Left lung (tissue), 10 donors: ENCODE results near the gene KMT2C. TPM values are rescaled to one million over a fixed set of nuclear protein-coding genes. Genes with fewer than 3 reads are reported as not detected.
"Not testable (repeated sequence)": the region's sequence is repeated elsewhere in the genome, so short reads cannot be mapped to it uniquely, and the experiment has no call there.

Source experiments
- ATAC-seq: fragments of 200-7000 bp; cut with Tn5 transposase; one replicate; pipeline ENCODE4 v1.9.1; 2020; ENCODE audit warnings: moderate library complexity
- DNase-seq, 4 donors: peaks; one replicate each; pipeline ENCODE4 v3.0.0-alpha.2; 2013 to 2020
- H3K27ac ChIP-seq, 2 donors: fragments of 200-600 bp; sonication (generic) in 1 of 2; one replicate each; pipeline versions ENCODE4 v1.5.0 to v1.8.0; 2020 to 2021
- H3K27me3 ChIP-seq, 2 donors: fragments of 200-600 bp; sonication (generic) in 1 of 2; one replicate each; pipeline versions ENCODE4 v1.5.0 to v1.8.0; 2020 to 2021
- H3K36me3 ChIP-seq, 2 donors: fragments of 200-600 bp; sonication (generic) in 1 of 2; one replicate each; pipeline versions ENCODE4 v1.5.0 to v1.8.0; 2020 to 2021
- H3K4me1 ChIP-seq, 2 donors: fragments of 200-600 bp; one replicate each; pipeline ENCODE4 v1.8.0; 2021
- H3K4me3 ChIP-seq, 2 donors: fragments of 200-600 bp; sonication (generic) in 1 of 2; one replicate each; pipeline versions ENCODE4 v1.5.0 to v1.8.0; 2020 to 2021; ENCODE audit warnings: mild to moderate bottlenecking in 1 of 2
- H3K9me3 ChIP-seq, 2 donors: fragments of 200-600 bp; sonication (generic) in 1 of 2; one replicate each; pipeline versions ENCODE4 v1.5.0 to v1.8.0; 2020 to 2021
- CTCF ChIP-seq, 2 donors: fragments of 200-600 bp; sonication (generic) in 1 of 2; IDR thresholded peaks; one replicate each; pipeline versions ENCODE4 v1.5.0 to v1.8.0; 2021; ENCODE audit warnings: antibody characterized with exemption in 2 of 2
- intact Hi-C, 2 donors: fragments of 100-400 bp; cut with DNase I; formaldehyde crosslinking; loops; one replicate each; pipeline versions ENCODE4 v1.11.2 to v1.14.2; 2022
- polyA plus RNA-seq, 6 donors: library from polyadenylated mRNA; unstranded; fragments of 120-200 nt; gene quantifications; one replicate each; pipeline ENCODE4 v1.2.1, GENCODE V29; 2013; ENCODE audit not compliant: insufficient read length in 6 of 6
- total RNA-seq, 2 donors: library from RNA; stranded (reverse); fragmentation: NEBNext Ultra II Directional; extraction: Animal tissue kit (Norgen Biotek cat#: 25700); gene quantifications; one replicate each; pipeline ENCODE4 v1.2.1, GENCODE V29; 2021
- donor health status: DM: no; HTN: yes; CAD: no.
- donor health status: DM: no; HTN: no; CAD: no.

The KMT2C gene
- total and polyA plus RNA-seq, 8 donors = 36.4 to 91.4 (median 42.1) TPM

GRCh38 chr7:152411389-152411788, 24.4 kb downstream of the KMT2C start:
- DNase-seq (peak in 1 of 4 donors; percentile 12), ATAC-seq (no peak)
- no peak overlapping the region for H3K27ac ChIP-seq
- no peak for TF ChIP-seq CTCF (IDR thresholded peaks at IDR 0.05)
- no peak overlapping the region for H3K4me3 ChIP-seq
- no peaks in the 10 kb centered on the region for H3K4me1 ChIP-seq
- no peaks in the 10 kb centered on the region for H3K27me3 ChIP-seq
- intact Hi-C loops = no loop called here
- H3K36me3 ChIP-seq = no peaks in the 10 kb centered on the region
- peaks cover 0 to 3% of the 10 kb centered on the region in 2 donors for H3K9me3 ChIP-seq

- no peak overlapping the region for H3K4me3 ChIP-seq
- ATAC-seq (peak; percentile 6), DNase-seq (no peak)
- H3K36me3 ChIP-seq = no peaks in the 10 kb centered on the region
- H3K4me1 ChIP-seq = no peaks in the 10 kb centered on the region
- no peaks in the 10 kb centered on the region for H3K27me3 ChIP-seq
- H3K9me3 ChIP-seq = peaks cover 0 to 12% of the 10 kb centered on the region in 2 donors
- intact Hi-C loops = no loop called here
- no peak for TF ChIP-seq CTCF (IDR thresholded peaks at IDR 0.05)
- no peak overlapping the region for H3K27ac ChIP-seq
These were observed 29.3 kb downstream of the KMT2C start for GRCh38 chr7:152406491-152406890.

GRCh38 chr7:152406030-152406429, 29.8 kb downstream of the KMT2C start:
- H3K4me3 ChIP-seq, H3K36me3 ChIP-seq, ATAC-seq, DNase-seq, H3K27me3 ChIP-seq, H3K4me1 ChIP-seq, H3K27ac ChIP-seq, intact Hi-C loops: not testable (repeated sequence)
- peaks cover 0 to 12% of the 10 kb centered on the region in 2 donors for H3K9me3 ChIP-seq

GRCh38 chr7:152403726-152404125, 32.1 kb downstream of the KMT2C start:
- Histone ChIP-seq H3K27ac (no peak overlapping the region), H3K9me3 (peaks cover 0 to 12% of the 10 kb centered on the region in 2 donors), H3K27me3 (no peaks in the 10 kb centered on the region), H3K4me3 (no peak overlapping the region), H3K4me1 (no peaks in the 10 kb centered on the region), H3K36me3 (no peaks in the 10 kb centered on the region)
- ATAC-seq (no peak), DNase-seq (no peak)
- intact Hi-C loops = no loop called here
- no peak for TF ChIP-seq CTCF (IDR thresholded peaks at IDR 0.05)

DNA sequence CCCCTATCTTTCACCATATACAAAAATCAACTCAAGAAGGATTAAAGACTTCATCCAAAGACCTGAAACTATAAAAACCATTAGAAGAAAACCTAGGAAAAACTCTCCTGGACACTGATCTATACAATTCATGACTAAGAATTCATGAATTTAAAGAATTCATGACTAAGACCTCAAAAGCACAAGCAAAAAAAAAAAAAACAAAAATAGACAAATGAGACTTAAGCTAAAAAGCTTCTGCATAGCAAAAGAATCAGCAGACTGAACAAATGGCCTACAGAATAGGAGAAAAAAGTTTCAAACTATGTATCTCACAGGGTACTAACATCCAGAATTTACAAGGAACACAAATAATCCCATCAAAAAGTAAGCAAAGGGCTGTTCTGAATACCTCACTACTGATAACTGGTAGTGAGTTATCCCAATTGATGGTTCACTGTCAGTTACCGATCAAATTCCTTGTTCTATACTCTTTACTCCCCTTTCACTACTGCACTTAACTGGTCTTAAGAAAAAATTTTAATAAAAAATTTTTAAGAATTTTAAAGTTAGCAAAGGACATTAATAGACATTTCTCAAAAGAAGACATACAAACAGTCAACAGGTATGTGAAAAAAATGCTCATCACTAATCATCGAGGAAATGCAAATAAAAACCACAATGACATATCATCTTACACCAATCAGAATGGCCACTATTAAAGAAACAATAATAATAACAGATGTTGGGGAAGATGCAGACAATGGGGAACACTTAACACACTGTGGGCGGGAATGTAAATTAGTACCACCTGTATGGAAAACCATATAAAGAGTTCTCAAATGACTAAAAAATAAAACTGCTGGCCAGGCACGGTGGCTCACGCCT, 33.2 kb downstream of the KMT2C start:
- no peak overlapping the region for H3K4me3 ChIP-seq
- peaks cover 0 to 12% of the 10 kb centered on the region in 2 donors for H3K9me3 ChIP-seq
- ATAC-seq = no peak
- no peaks in the 10 kb centered on the region for H3K36me3 ChIP-seq
- intact Hi-C loops = no loop called here
- TF ChIP-seq CTCF (IDR thresholded peaks at IDR 0.05) = no peak
- H3K27me3 ChIP-seq = no peaks in the 10 kb centered on the region
- H3K4me1 ChIP-seq = no peaks in the 10 kb centered on the region
- DNase-seq = no peak
- H3K27ac ChIP-seq = no peak overlapping the region
